ENCODE measurements around the gene ANKRD55. TPM values are rescaled to one million over a fixed set of nuclear protein-coding genes. Genes with fewer than 3 reads are reported as not detected.

Gene ANKRD55
- total and polyA plus RNA-seq, 2 of the 8 experiments (the other 6 are each of a cell fraction or from before 2014, with no cell fraction given), result not detected

GRCh38 chr5:56215019-56215830 lies 17.9 kb downstream of the ANKRD55 start:
- H2BK5ac ChIP-seq (ENCODE audit: low read depth, low read length), result no peak overlapping the region
- H3K4me1 ChIP-seq (replicated peaks in 1 of 4; ENCODE audit: control insufficient read depth in 3 of 4, insufficient read depth in 4 of 4, low read length in 3 of 4), result no peaks in the 10 kb centered on the region
- no peak overlapping the region for H3K9ac ChIP-seq (replicated peaks in 1 of 4; ENCODE audit: extremely low read depth in 1 of 4, low read depth in 3 of 4, low read length in 3 of 4)
- no peak overlapping the region for H2AK5ac ChIP-seq (ENCODE audit: low read depth, low read length)
- peaks cover 4 to 12% of the 10 kb centered on the region in 2 experiments; a peak in 2 of 4 replicates for H3K9me3 ChIP-seq (ENCODE audit: insufficient read depth in 2 of 2, low read depth in 1 of 2, low read length in 1 of 2)
- H3K4me3 ChIP-seq (ENCODE audit: extremely low read depth in 1 of 4, insufficient read depth in 2 of 4, low read depth in 3 of 4, low read length in 4 of 4), result no peak overlapping the region
- no peaks in the 10 kb centered on the region for H3K79me1 ChIP-seq (ENCODE audit: low read depth, low read length)
- H4K91ac ChIP-seq (replicated peaks; ENCODE audit: insufficient read length, low read length), result no peak overlapping the region
- H2BK12ac ChIP-seq (ENCODE audit: low read depth, low read length), result no peak overlapping the region
- no peak overlapping the region for H3K27ac ChIP-seq (ENCODE audit: low read depth, low read length)
- no peak overlapping the region for H2BK120ac ChIP-seq (replicated peaks; ENCODE audit: low read depth, low read length)
- FAIRE-seq, result no peak
- H3K23ac ChIP-seq (ENCODE audit: insufficient read length), result no peak overlapping the region
- H3K56ac ChIP-seq (replicated peaks; ENCODE audit: insufficient read length, low read depth, low read length), result no peak overlapping the region
- ChIA-PET CTCF (ENCODE audit: partially characterized antibody) (interaction anchor here (0.5 to 0.9 kb wide), 3 partner anchors 15 to 122 kb away, joined by 3 to 4 read pairs (median 4); no protein-coding TSS in a partner anchor), POLR2A (ENCODE audit: partially characterized antibody) (no interaction called here)
- WGBS, 2 experiments (ENCODE audit: extremely low coverage in 1 of 2, insufficient coverage in 1 of 2, insufficient read length in 1 of 2, insufficient replicate concordance in 2 of 2, low coverage in 1 of 2, low lambda C conversion rate in 2 of 2, missing lambda C conversion rate in 1 of 2), result 87% methylated on average over 7 of the region's 7 CpGs; no CpG with 5 or more reads in 1 of the 2 experiments
- H3K4me2 ChIP-seq (ENCODE audit: insufficient read depth in 1 of 2, low read depth in 2 of 2, low read length in 2 of 2), result no peak overlapping the region
- H4K8ac ChIP-seq (ENCODE audit: extremely low read depth, insufficient read depth, low read length), result no peak overlapping the region
- no peaks in the 10 kb centered on the region for H4K20me1 ChIP-seq (replicated peaks in 1 of 2; ENCODE audit: control insufficient read depth in 1 of 2, insufficient read depth in 2 of 2, low read length in 2 of 2)
- no peak overlapping the region for H3K18ac ChIP-seq (ENCODE audit: extremely low read depth, low read length)
- H3K4ac ChIP-seq (replicated peaks; ENCODE audit: insufficient read length, low read depth, low read length), result no peak overlapping the region
- no peak overlapping the region for H2BK15ac ChIP-seq (ENCODE audit: low read length)
- DNase-seq (ENCODE audit: low read depth in 1 of 2, low spot score in 2 of 2), result no peak
- H3K23me2 ChIP-seq (ENCODE audit: low read depth, low read length), result no peaks in the 10 kb centered on the region
- no peak overlapping the region for H3K14ac ChIP-seq (ENCODE audit: insufficient read length)
- H3K27me3 ChIP-seq (replicated peaks in 1 of 4; ENCODE audit: control insufficient read depth in 3 of 4, extremely low read depth in 1 of 4, insufficient read depth in 3 of 4, low read length in 3 of 4), result no peaks in the 10 kb centered on the region
- no peak overlapping the region for H4K5ac ChIP-seq (ENCODE audit: insufficient read length, low read depth, low read length)
- no peaks in the 10 kb centered on the region; a peak in 1 of 8 replicates for H3K36me3 ChIP-seq (ENCODE audit: control insufficient read depth in 2 of 4, insufficient read depth in 4 of 4, low read length in 3 of 4)
- no peak overlapping the region for H2AFZ ChIP-seq (ENCODE audit: low read length)
- H2BK20ac ChIP-seq (ENCODE audit: low read length), result no peak overlapping the region
- no peaks in the 10 kb centered on the region for H3K79me2 ChIP-seq (ENCODE audit: control insufficient read depth in 1 of 2, insufficient read depth in 2 of 2, low read length in 2 of 2)
- TF ChIP-seq CREB1 (IDR thresholded peaks at IDR 0.05) (no peak), SP4 (IDR thresholded peaks at IDR 0.05; ENCODE audit: low read length) (no peak), ATF2 (IDR thresholded peaks at IDR 0.05; ENCODE audit: low read length) (no peak), CBX8 (IDR thresholded peaks at IDR 0.05; ENCODE audit: borderline replicate concordance, low read depth, low read length) (no peak), HDAC2 (IDR thresholded peaks at IDR 0.05; ENCODE audit: borderline replicate concordance in 1 of 2, low read depth in 2 of 2, low read length in 2 of 2) (no peak), KDM5A (IDR thresholded peaks at IDR 0.05; ENCODE audit: low read length) (no peak), GABPA (IDR thresholded peaks at IDR 0.05; ENCODE audit: borderline replicate concordance, insufficient read depth, low read length) (no peak), CEBPB (IDR thresholded peaks at IDR 0.05; ENCODE audit: low read depth, low read length) (no peak), PHF8 (conservative IDR thresholded peaks at IDR 0.05; ENCODE audit: low read depth, low read length) (no peak), BRCA1 (IDR thresholded peaks at IDR 0.05; ENCODE audit: low read depth, low read length) (no peak)
